LNCaP clone FGC (cell line): Measurements from ENCODE around the gene ANKRD24.
A peak's percentile ranks its signal among the peaks of the same experiment; 100 is the strongest.
"Not testable (repeated sequence)": the region's sequence is repeated elsewhere in the genome, so short reads cannot be mapped to it uniquely, and the experiment has no call there.

Source experiments
- DNase-seq: peaks from one replicate; pipeline ENCODE4 v3.0.0-alpha.2; 2011; ENCODE audit warnings: low read depth
- H3K4me3 ChIP-seq: 2 replicates; pipeline ENCODE4 v1.5.1; 2011; ENCODE audit warnings: mild to moderate bottlenecking, low read depth, low read length, control low read depth
- TF ChIP-seq, protein P1 (sequence below): IDR thresholded peaks from 2 replicates; pipeline ENCODE4 v1.5.1; 2012; ENCODE audit warnings: mild to moderate bottlenecking; ENCODE audit not compliant: control insufficient read depth, insufficient read depth; ENCODE audit errors: extremely low read depth

Gene ANKRD24

DNA sequence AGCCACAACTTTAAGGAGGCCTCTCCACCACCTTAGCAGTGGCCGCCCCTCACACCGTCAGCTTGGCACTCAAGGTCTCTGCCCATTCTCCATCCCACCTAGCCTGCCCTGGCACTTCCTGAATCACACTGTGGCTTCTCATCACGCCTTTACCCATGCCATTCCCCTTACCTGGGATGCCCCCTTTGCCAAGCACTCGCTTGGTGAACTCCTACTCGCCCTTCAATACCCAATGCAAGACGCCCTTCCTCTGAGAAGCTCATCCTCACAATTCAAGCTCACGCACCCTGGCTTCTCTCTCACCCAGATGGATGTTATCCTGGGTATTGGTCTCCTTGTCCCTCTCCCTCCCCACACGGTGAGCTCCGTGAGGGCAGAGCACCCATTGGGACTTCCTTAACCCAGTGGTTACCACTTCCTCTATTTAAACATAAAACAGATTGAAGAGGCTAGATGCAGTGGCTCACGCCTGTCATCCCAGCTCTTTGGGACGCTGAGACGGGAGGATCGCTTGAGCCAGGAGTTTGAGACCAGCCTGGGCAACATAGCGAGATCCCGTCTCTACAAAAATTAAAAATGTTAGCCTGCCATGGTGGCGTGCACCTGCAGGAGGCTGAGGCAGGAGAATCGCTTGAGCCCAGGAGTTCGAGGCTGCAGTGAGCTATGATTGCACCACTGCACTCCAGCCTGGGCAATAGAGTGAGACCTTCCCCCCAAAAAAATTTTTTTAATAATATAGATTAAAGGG is 83.9 kb downstream of the ANKRD24 start:
- DNase-seq, result no peak
- TF ChIP-seq, protein P1, sequence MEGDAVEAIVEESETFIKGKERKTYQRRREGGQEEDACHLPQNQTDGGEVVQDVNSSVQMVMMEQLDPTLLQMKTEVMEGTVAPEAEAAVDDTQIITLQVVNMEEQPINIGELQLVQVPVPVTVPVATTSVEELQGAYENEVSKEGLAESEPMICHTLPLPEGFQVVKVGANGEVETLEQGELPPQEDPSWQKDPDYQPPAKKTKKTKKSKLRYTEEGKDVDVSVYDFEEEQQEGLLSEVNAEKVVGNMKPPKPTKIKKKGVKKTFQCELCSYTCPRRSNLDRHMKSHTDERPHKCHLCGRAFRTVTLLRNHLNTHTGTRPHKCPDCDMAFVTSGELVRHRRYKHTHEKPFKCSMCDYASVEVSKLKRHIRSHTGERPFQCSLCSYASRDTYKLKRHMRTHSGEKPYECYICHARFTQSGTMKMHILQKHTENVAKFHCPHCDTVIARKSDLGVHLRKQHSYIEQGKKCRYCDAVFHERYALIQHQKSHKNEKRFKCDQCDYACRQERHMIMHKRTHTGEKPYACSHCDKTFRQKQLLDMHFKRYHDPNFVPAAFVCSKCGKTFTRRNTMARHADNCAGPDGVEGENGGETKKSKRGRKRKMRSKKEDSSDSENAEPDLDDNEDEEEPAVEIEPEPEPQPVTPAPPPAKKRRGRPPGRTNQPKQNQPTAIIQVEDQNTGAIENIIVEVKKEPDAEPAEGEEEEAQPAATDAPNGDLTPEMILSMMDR, result no peak
- no peak overlapping the region for H3K4me3 ChIP-seq

DNA sequence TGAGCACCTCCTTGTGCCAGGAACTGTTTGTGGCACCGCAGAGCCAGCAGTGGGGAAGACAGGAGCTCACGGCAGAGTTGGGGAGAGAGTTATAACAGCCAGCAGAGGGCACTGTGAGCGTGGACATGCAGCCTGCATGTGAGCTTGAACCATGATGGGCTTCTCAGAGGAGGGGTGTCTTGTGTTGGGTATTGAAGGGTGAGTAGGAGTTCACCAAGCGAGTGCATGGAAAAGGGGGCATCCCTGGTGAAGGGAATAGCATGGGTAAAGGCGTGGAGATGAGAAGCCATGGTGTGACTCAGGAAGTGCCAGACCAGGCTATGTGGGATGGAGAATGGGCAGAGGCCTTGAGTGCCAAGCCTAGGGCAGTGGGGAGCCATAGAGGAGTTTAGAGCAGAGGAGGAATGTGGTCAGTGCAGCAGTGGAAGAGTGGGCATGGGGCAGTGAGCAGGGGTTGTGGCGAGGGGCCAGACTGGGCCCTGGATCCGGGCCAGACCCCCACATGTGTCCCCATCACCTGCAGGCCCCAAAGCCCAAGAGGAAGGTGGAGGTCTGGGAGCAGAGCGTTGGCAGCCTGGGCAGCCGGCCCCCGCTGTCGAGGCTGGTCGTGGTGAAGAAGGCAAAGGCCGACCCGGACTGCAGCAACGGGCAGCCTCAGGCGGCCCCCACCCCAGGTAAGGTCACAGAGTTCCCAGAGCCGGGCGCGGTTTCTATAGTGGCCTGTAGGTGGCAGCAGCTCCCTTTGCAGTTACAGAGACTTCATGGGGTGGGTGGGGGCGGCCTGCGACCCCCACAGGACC is 84.8 kb downstream of the ANKRD24 start:
- TF ChIP-seq, protein P1, result peak; percentile 67
- no peak for DNase-seq
- no peak overlapping the region for H3K4me3 ChIP-seq

DNA sequence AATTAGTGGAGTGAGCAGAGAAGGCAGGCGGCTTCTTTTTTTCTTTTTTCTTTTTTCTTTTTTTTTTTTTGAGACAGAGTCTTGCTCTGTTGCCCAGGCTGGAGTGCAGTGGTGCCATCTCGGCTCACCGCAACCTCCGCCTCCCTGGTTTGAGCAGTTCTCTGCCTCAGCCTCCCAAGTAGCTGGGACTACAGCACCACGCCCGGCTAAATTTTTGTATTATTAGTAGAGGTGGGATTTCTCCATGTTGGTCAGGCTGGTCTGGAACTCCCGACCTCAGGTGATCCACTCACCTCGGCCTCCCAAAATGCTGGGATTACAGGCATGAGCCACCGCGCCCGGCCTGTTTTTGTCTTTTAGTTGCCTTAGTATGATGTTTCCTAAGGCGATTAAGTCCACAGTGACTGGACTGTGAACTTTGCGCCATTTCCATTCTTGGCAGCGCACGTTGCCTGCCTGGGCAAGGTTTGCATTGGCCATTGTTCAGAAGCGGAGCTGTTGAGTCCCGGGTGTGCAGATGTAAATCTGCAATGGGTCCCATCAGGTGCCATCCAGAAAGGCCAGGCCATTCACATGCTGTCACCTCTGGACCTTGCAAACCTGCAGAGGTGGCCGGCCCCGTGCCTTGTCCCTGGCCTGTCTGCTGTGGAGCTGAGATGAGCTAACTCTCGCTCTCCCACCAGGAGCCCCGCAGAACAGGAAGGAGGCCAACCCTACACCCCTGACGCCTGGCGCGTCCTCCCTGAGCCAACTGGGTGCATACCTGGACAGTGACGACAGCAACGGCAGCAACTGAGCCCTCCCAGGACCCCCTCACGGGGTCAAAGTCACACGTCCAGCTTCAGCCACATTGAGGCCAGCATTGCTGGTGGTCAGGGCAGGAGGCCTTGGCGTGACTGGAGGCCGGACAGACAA is 85.7 kb downstream of the ANKRD24 start:
- no peak overlapping the region for H3K4me3 ChIP-seq
- TF ChIP-seq, protein P1, result no peak
- peak; percentile 74 for DNase-seq

DNA sequence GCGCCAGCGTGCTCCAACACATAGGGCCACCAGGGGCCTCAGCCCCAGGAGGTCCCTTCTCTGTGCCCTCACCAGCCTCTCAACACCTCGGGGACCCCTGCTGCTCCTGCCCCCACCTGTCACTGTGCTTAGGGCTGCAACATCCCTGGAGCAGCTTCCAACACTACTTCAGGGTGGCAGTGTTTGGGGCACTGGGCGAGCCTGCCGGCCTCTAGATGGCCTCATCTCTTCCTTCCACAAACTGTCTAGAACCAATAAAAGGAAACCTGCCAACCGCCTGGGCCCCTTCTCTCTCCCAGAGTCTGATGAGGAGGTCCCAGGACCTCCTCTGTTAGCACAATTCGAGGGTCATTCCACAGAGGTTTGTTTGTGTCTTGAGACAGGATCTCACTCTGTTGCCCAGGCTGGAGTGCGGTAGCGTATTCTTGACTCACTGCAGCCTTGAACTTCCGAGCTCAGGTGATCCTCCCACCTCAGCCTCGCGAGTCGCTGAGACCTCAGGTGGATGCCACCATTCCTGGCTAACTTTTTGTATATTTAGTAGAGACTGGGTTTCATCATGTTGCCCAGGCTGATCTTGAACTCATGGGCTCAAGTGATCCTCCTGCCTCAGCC is 86.4 kb downstream of the ANKRD24 start:
- DNase-seq, result no peak
- no peak overlapping the region for H3K4me3 ChIP-seq
- TF ChIP-seq, protein P1, result no peak

DNA sequence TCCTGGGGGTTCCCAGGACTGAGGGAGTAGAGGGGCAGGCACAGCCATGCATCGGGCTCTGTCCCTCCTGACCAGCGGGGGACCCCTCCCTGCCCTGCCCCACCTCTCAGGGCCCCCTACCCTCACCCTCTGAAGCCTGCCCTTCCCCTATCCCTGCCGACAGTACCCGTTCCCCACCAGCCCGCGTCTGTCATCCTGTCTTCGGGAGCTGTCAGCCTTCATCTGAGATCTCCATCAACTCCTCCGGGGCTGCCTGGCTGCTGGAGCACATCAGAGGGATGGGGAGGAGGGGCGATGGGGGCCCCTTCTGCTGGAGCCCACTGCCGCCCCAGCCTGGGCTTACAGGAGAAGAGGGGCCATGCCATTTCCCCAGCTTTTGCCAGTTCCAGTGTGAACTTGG is 90.4 kb downstream of the ANKRD24 start:
- TF ChIP-seq, protein P1, result no peak
- no peak overlapping the region for H3K4me3 ChIP-seq
- no peak for DNase-seq

DNA sequence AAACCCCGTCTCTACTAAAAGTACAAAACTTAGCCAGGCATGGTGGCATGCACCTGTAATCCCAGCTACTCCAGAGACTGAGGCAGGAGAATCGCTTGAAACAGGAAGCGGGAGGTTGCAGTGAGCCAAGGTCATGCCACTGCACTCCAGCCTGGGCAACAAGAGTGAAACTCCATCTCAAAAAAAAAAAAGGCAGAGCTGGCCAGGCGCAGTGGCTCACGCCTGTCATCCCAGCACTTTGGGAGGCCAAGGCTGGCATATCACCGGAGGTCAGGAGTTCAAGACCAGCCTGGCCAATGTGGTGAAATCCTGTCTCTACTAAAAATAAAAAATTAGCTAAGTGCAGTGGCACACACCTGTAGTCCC is 91.8 kb downstream of the ANKRD24 start:
- not testable (repeated sequence) for H3K4me3 ChIP-seq, DNase-seq
